Astrocyte of the cerebellum (primary cell): Measurements from ENCODE around the gene KDM4D.

ENCODE experiments used
- DNase-seq: peaks from one replicate; pipeline ENCODE4 v3.0.0-alpha.2; 2011; ENCODE audit warnings: low read depth
- H3K4me3 ChIP-seq: 2 replicates; pipeline ENCODE4 v1.5.1; 2011; ENCODE audit warnings: mild to moderate bottlenecking, low read depth, low read length, moderate library complexity
- CTCF ChIP-seq: IDR thresholded peaks from 2 replicates; pipeline ENCODE4 v1.5.1; 2012; ENCODE audit warnings: low read length, low read depth, moderate library complexity, mild to moderate bottlenecking; ENCODE audit errors: missing control alignments
- in situ Hi-C: cut with HindIII; loops from 2 replicates; pipeline ENCODE4 v1.10.0; 2017; ENCODE audit warnings: low sequenced_read_pairs

KDM4D gene

GRCh38 chr11:94993400-94993943, 20.0 kb downstream of the KDM4D start:
- TF ChIP-seq CTCF, result no peak
- DNase-seq, result no peak
- in situ Hi-C loops, result no loop called here
- no peak overlapping the region for H3K4me3 ChIP-seq

GRCh38 chr11:94997437-94997836, 23.9 kb downstream of the KDM4D start:
- in situ Hi-C loops, result no loop called here
- no peak for DNase-seq
- peak; percentile 16 for TF ChIP-seq CTCF

GRCh38 chr11:94998285-94998684, 24.8 kb downstream of the KDM4D start:
- in situ Hi-C loops, result no loop called here
- TF ChIP-seq CTCF, result no peak
- DNase-seq, result no peak

More at GRCh38 chr11:94997437-94997836, 23.9 kb downstream of the KDM4D start:
- H3K4me3 ChIP-seq, result no peak overlapping the region

GRCh38 chr11:95003716-95004115, 30.2 kb downstream of the KDM4D start:
- no peak for DNase-seq
- TF ChIP-seq CTCF, result no peak
- no peak overlapping the region for H3K4me3 ChIP-seq
- in situ Hi-C loops, result no loop called here

More at GRCh38 chr11:94998285-94998684, 24.8 kb downstream of the KDM4D start:
- no peak overlapping the region for H3K4me3 ChIP-seq

- no peak overlapping the region for H3K4me3 ChIP-seq
- no peak for DNase-seq
- in situ Hi-C loops, result no loop called here
- TF ChIP-seq CTCF, result no peak
These were observed 32.1 kb downstream of the KDM4D start for GRCh38 chr11:95005642-95006041.

- no peak for DNase-seq
- no peak for TF ChIP-seq CTCF
- in situ Hi-C loops, result no loop called here
- no peak overlapping the region for H3K4me3 ChIP-seq
These were observed 37.9 kb downstream of the KDM4D start for GRCh38 chr11:95011376-95011775.

- no peak overlapping the region for H3K4me3 ChIP-seq
- in situ Hi-C loops, result no loop called here
- no peak for TF ChIP-seq CTCF
- DNase-seq, result no peak
These were observed 40.8 kb downstream of the KDM4D start for GRCh38 chr11:95014184-95014821.
